RKO (cell line): ENCODE data around the gene FOXN1.

Source experiments
- DNase-seq: peaks from one replicate; pipeline ENCODE4 v3.0.0-alpha.2; 2016; ENCODE audit warnings: low spot score

FOXN1 gene

GRCh38 chr17:28547096-28547622 is 41.0 kb downstream of the FOXN1 start:
- no peak for DNase-seq

- DNase-seq = peak; percentile 80
Observed at GRCh38 chr17:28547623-28548416, 41.7 kb downstream of the FOXN1 start.

- no peak for DNase-seq
Observed at GRCh38 chr17:28548417-28549130, 42.4 kb downstream of the FOXN1 start.

DNA sequence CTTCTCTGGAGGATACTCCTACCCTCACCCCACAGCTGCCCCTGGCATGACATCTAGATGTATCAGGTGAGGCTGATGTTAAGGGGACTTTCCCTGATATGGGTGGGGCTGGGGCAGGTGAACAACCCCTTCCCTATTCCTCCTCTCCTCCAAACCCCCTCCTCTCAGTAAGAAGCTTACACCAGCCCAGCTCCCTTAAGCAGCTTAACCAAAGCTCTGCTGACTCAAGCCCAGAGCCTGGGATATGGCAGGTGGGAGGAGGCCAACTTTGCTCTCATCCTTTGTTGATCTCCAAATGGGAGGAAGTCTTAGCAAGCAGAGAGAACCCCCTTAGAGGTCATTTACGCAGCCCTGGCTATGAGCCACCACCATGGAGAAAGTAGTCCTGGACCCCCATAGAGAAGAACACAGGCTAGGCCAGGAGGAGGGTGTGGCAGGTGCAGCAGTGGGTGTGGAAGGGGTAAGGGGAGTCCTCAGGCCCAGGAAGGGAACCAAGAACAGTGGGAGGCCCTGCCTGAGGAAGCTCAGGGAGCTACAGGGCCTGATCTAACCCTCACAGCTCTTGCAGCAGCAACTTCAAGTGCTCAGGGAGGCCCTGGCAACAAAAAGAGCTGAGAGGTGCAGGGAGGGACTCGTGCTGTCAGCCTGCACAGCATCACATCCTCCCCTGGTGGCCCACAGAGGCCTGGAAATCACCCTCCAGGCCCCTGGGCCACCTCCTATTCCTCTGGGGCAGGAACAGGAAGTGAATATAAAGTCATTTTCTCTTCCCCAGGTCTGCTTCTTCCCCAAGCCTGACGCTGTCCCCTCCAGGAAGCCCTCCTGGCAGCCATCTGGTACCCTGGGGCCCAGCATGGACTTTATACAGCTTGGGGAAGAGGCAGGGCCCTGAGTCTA is 43.3 kb downstream of the FOXN1 start:
- no peak for DNase-seq

- no peak for DNase-seq
Observed at GRCh38 chr17:28550858-28551257, 44.7 kb downstream of the FOXN1 start.

DNA sequence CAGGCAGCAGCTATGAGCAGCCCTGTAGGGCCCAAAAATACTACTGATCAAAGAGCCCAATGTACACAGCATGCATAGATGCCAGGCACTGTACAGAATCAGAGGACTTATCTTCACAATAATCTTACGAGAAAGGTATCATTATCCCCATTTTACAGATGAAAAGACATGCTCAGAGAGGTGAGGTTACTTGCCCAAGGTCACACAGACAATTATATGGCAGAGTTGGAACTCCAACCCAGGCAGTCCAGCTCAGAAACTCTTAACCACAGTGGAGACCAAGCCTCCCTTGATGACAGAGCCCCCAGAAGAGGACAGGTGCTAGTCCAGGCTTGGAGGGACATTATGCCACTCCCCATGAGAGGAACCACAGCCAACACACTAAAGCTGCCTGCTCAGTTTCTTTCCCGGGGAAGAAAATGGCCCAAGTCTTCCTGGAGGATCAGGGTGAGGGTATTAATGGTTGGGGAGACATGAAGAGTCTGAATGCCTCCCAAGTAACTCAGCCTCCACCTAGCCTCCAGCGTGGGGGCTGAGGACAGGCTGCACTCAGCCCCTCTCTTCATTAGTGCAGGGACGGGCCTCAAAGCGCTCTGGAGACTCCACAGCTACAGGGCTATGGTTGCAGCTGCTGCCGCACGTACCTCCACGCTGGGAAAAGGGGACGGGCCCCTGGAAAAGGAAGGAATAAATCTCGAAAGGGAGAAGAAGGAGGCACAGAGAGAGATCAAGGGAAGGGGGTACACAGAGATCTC is 45.5 kb downstream of the FOXN1 start:
- no peak for DNase-seq

DNA sequence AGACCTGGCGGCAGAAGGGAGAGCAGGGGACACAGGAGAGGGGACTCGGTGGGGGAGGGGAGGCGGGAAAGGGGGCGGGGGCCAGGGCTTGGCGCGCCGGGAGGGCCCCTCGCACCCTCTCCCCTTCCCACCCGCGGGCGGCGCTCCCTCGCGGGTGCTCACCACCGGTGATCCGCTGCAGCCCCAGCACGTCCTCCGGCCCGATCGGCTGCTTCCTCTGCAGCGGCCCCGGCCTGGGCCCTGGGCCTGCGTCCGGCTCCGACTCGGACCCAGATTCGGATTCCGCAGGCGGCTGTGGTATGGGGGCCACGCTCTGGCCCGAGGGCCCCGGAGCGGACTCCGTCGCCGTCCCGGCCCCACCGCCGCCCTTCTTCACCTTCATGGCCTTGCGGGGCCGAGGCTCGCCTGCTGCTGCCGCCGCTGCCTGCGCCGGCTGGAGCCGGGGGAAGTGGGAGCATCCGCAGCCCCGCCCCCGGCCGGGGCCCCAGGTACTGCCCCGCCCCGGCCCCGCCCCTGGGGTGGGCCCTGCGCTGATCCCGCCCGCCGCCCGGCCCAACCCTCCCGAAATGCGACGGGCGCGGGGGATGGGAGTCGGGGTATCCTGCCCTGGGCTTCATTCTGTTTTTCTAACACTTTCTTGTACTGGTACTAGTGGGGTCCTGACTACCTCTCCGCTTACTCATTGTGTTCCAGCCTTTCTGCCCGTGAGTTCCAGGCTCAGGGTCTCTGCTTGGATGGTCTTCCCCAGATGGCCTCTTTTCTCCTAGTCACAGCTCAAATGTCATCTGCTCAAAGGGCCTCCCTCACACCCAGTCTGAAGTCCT is 46.2 kb downstream of the FOXN1 start, which contains the start of gene UNC119:
Gene UNC119 (minus strand): TSS at position 449 of the 824 bp plus-strand sequence. CDS start 67 bp downstream, at position 382.
- DNase-seq = peak; percentile 80

- no peak for DNase-seq
Observed at GRCh38 chr17:28553000-28553505, 46.9 kb downstream of the FOXN1 start.

GRCh38 chr17:28554565-28554964 is 48.4 kb downstream of the FOXN1 start:
- DNase-seq = no peak

GRCh38 chr17:28555022-28555421 is 48.9 kb downstream of the FOXN1 start:
- DNase-seq = no peak

DNA sequence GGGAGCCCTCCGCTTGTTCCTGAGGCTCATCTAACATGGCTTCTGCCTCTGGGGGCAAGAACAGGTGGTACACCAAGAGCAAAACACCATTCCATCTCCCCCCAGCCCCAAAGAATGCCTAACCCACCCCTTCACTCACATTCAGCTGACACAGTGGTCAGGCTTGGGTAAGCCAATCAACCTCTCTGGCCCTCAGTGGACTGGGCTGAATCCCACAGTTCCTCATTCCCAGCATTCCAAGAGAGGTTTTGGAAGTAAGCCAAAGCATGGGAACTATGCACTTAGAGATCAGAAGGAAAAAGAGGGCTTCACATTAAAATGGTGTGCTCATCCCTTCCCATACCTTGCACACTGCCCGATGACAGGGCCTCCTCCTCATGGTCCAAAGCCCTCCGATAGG is 57.3 kb downstream of the FOXN1 start:
- DNase-seq = no peak

DNA sequence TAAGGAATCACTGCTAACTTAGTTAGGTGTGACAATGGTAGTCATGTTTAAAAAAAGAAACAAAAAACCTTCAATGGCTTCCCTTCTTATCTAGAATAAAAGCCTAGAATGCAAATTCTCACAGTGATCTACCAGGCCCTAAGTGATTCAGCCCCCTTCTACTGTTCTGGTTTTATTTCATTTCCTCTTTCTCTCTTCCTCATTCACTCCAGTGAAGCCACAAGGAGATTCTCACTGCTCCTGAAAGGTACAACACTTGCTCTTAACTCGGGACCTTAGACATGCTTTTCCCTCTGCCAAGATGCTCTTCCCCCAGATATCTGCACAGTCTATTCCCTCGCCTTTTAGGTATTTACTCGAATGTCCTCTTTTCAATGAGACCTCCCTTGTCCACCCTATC is 61.5 kb downstream of the FOXN1 start:
- no peak for DNase-seq

DNA sequence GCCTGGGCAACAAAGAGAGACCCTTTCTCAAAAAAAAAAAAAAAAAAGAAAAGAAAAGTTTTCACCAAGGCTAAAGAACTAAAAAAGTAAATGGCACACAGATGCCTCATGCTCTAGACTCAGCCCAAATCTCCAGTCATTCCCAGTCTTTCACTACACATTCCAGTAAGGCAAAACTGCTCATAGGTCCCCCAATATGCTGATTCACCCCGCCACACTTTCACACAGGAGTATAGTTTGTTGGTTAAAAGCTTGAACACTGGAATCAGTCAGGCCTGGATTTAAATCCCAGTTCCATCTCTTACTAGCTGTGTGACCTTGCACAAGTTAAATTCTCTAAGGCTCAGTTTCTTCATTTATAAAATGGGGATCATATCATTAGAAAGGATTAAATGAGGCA is 63.3 kb downstream of the FOXN1 start:
- DNase-seq = peak; percentile 51

- DNase-seq = peak; percentile 63
Observed at GRCh38 chr17:28570716-28571360, 64.7 kb downstream of the FOXN1 start.

DNA sequence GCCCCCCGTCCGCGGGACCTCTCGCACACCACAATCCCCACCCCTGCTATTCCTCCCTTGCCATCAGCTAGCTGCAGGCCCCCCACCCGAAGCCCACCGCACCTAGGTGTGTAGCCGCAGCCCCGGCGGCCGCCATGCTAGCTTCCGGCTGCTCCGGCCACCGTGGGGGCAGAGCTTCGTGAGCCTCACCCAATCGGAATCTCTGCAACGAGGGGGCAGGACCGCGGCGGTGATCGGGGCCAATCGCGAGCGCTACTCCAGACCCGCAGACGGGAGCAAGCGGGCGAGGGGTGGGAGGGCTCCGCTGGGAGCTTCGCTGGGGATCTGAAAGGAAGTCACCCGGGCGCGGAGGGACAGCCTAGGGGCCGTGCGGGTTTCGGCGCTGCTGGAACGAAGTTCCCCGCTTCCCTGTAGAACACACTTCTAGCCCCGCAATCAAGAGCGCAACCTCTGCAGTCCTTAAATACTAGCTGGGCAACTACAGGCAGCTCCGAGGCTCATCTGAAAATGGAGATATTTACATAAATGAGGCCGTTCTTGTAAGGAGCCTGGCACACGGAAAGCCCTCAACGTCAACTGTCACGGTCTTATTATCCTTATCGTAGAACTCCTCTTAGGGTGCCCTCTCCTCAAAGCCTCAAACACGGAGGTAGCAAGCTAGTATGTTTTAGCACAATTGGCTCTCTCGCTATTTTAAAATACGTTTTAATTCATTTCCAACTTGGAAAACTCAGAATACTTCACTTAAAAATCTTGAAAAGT is 65.4 kb downstream of the FOXN1 start, which contains the start of gene PIGS:
Gene PIGS (minus strand): TSS at position 164 of the 762 bp plus-strand sequence. CDS start 28 bp downstream, at position 136.
- DNase-seq = peak; percentile 92

GRCh38 chr17:28572259-28573039 is 66.3 kb downstream of the FOXN1 start:
- DNase-seq = no peak

GRCh38 chr17:28573040-28573380 is 66.9 kb downstream of the FOXN1 start:
- DNase-seq = no peak

GRCh38 chr17:28573521-28573920 is 67.4 kb downstream of the FOXN1 start:
- DNase-seq = no peak
